Measurements from ENCODE around the gene RALGPS1. TPM values are rescaled to one million over a fixed set of nuclear protein-coding genes. Genes with fewer than 3 reads are reported as not detected.

RALGPS1 gene
- total and polyA plus RNA-seq, 2 of the 13 experiments (the other 11 are each of a cell fraction or from before 2014, with no cell fraction given), result 3.7 to 6.5 TPM

DNA sequence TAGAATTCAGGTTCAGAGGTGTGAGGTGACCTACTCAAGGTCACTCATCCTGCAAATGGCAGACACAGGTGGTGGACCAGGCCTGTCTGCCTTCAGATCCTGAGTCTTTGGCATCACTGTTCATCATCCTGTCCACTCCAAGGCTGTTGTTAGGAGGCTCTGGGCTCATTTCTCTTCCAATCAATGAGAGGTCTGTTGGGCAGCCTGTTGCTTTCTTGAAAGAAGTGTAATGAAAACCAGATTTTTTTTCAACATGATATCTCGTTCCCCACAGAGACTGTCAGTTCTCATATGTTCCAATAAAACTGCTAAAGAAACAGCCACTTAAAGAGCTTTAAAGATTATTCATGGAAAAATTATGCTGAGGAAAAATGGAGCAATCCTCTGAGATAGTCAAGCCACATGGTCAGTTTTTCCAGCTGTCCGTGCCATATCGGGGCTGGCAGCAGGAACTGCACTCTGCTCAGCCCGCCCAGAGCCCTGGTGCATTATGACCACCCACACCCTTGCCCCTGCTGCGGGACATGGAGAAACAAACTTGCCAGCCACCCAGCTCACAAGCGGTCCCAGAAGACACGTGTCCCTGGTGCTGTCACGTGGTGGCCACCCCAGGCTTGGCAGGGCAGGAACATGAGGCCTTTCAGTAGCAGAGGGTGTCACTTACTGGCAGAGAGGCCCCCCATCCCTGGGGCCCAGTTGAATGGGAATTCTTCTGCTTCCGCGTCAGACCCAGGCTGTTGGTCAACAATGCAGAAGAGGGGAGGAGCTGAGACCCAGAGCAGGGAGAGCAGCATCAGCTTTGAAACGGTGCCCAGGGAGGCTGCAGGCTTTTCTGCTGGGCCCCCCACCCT is 271.6 kb downstream of the RALGPS1 start (continued):
- TF ChIP-seq, protein P1, sequence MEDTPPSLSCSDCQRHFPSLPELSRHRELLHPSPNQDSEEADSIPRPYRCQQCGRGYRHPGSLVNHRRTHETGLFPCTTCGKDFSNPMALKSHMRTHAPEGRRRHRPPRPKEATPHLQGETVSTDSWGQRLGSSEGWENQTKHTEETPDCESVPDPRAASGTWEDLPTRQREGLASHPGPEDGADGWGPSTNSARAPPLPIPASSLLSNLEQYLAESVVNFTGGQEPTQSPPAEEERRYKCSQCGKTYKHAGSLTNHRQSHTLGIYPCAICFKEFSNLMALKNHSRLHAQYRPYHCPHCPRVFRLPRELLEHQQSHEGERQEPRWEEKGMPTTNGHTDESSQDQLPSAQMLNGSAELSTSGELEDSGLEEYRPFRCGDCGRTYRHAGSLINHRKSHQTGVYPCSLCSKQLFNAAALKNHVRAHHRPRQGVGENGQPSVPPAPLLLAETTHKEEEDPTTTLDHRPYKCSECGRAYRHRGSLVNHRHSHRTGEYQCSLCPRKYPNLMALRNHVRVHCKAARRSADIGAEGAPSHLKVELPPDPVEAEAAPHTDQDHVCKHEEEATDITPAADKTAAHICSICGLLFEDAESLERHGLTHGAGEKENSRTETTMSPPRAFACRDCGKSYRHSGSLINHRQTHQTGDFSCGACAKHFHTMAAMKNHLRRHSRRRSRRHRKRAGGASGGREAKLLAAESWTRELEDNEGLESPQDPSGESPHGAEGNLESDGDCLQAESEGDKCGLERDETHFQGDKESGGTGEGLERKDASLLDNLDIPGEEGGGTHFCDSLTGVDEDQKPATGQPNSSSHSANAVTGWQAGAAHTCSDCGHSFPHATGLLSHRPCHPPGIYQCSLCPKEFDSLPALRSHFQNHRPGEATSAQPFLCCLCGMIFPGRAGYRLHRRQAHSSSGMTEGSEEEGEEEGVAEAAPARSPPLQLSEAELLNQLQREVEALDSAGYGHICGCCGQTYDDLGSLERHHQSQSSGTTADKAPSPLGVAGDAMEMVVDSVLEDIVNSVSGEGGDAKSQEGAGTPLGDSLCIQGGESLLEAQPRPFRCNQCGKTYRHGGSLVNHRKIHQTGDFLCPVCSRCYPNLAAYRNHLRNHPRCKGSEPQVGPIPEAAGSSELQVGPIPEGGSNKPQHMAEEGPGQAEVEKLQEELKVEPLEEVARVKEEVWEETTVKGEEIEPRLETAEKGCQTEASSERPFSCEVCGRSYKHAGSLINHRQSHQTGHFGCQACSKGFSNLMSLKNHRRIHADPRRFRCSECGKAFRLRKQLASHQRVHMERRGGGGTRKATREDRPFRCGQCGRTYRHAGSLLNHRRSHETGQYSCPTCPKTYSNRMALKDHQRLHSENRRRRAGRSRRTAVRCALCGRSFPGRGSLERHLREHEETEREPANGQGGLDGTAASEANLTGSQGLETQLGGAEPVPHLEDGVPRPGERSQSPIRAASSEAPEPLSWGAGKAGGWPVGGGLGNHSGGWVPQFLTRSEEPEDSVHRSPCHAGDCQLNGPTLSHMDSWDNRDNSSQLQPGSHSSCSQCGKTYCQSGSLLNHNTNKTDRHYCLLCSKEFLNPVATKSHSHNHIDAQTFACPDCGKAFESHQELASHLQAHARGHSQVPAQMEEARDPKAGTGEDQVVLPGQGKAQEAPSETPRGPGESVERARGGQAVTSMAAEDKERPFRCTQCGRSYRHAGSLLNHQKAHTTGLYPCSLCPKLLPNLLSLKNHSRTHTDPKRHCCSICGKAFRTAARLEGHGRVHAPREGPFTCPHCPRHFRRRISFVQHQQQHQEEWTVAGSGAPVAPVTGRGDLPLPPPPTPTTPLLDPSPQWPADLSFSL (CRISPR knock-in tag; IDR thresholded peaks at IDR 0.05), result no peak
- TF ChIP-seq HOXD1 (CRISPR knock-in tag; IDR thresholded peaks at IDR 0.05) (no peak), ZNF383 (CRISPR knock-in tag; IDR thresholded peaks at IDR 0.05; ENCODE audit: borderline replicate concordance) (no peak), KLF6 (CRISPR knock-in tag; IDR thresholded peaks at IDR 0.05) (no peak), ZNF44 (CRISPR knock-in tag; IDR thresholded peaks at IDR 0.05) (no peak), NFATC3 (CRISPR knock-in tag; IDR thresholded peaks at IDR 0.05) (no peak), SP1 (IDR thresholded peaks at IDR 0.05) (no peak), SP1 (CRISPR knock-in tag; IDR thresholded peaks at IDR 0.05) (no peak), KDM6A (CRISPR knock-in tag; IDR thresholded peaks at IDR 0.05; ENCODE audit: low read depth) (no peak), ZFP90 (CRISPR knock-in tag; IDR thresholded peaks at IDR 0.05; ENCODE audit: borderline replicate concordance) (no peak)
- TF ChIP-seq, protein P2, sequence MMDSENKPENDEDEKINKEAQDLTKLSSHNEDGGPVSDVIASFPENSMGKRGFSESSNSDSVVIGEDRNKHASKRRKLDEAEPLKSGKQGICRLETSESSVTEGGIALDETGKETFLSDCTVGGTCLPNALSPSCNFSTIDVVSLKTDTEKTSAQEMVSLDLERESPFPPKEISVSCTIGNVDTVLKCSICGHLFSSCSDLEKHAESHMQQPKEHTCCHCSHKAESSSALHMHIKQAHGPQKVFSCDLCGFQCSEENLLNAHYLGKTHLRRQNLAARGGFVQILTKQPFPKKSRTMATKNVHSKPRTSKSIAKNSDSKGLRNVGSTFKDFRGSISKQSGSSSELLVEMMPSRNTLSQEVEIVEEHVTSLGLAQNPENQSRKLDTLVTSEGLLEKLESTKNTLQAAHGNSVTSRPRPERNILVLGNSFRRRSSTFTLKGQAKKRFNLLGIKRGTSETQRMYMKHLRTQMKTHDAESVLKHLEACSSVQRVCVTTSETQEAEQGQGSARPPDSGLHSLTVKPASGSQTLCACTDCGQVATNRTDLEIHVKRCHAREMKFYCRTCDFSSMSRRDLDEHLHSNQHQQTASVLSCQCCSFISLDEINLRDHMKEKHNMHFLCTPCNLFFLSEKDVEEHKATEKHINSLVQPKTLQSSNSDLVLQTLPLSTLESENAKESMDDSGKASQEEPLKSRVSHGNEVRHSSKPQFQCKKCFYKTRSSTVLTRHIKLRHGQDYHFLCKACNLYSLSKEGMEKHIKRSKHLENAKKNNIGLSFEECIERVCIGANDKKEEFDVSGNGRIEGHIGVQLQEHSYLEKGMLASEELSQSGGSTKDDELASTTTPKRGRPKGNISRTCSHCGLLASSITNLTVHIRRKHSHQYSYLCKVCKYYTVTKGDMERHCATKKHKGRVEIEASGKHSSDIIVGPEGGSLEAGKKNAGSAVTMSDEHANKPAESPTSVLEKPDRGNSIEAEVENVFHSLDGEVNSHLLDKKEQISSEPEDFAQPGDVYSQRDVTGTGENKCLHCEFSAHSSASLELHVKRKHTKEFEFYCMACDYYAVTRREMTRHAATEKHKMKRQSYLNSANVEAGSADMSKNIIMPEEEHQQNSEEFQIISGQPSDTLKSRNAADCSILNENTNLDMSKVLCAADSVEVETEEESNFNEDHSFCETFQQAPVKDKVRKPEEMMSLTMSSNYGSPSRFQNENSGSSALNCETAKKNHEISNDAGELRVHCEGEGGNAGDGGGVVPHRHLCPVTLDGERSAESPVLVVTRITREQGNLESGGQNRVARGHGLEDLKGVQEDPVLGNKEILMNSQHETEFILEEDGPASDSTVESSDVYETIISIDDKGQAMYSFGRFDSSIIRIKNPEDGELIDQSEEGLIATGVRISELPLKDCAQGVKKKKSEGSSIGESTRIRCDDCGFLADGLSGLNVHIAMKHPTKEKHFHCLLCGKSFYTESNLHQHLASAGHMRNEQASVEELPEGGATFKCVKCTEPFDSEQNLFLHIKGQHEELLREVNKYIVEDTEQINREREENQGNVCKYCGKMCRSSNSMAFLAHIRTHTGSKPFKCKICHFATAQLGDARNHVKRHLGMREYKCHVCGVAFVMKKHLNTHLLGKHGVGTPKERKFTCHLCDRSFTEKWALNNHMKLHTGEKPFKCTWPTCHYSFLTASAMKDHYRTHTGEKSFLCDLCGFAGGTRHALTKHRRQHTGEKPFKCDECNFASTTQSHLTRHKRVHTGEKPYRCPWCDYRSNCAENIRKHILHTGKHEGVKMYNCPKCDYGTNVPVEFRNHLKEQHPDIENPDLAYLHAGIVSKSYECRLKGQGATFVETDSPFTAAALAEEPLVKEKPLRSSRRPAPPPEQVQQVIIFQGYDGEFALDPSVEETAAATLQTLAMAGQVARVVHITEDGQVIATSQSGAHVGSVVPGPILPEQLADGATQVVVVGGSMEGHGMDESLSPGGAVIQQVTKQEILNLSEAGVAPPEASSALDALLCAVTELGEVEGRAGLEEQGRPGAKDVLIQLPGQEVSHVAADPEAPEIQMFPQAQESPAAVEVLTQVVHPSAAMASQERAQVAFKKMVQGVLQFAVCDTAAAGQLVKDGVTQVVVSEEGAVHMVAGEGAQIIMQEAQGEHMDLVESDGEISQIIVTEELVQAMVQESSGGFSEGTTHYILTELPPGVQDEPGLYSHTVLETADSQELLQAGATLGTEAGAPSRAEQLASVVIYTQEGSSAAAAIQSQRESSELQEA (CRISPR knock-in tag; IDR thresholded peaks at IDR 0.05; ENCODE audit: not compliant biosample characterization), result no peak

Measured in HepG2 (cell line).